Measurements from ENCODE around the gene AKAP12.

Gene AKAP12

DNA sequence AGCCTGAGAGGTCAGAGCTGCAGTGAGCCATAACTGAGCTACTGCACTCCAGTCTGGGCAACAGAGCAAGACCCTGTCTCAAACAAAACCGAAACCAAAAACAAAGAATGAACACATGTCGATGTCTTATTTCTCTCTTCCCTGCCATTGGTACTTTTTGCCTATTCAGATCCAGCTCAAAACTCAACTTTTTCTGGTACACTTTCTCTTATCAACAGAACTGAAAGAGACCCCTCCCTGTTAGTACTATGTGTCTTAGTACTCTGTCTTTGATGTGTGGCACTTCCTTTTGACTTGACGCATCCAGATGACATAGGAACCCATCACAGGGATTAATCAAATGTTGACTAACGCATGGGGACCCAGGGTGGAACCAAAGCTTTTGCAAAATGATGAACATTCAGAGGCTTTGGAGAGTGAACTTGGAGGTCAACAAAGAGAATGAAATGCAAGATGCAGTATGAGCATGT lies 44.8 kb downstream of the AKAP12 start:
- no peak for DNase-seq (ENCODE audit: low spot score)

DNA sequence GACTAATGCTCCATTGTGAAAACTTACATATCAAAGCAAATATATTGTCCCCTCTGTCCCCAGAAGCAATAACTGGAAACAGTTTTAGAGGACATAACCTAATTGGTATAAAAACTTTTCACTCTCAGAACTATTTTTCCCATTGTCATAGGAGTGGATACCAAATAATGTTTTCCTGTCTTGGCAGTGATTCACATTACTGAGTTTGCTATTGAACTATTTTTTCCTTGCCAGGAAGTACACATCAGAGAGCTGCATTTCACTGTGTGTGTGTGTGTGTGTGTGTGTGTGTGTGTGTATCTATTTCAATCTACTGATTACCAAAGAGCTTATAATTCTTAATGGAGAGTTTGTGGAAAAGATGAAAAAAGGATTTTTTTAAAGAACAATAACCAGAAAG lies 45.4 kb downstream of the AKAP12 start:
- peak; percentile 42 for DNase-seq (ENCODE audit: low spot score)

DNA sequence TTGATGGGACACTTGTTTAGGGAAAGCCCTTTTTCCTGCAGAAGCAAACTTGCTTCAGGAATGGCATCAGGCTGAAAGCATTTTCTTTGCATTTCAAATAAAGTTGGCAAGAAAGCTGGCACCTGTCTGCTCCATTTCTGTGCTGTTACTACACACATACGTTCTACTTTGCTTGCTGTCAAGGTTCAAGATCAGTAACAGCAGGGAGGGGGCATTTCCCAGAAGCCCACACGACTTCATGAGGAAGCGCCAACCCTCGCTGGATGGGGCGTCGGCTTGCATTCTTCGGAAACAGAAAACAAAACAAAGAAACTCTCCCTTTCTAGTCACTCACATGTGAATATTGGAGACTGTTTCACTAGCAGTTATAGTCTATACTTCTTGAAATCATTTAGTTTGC lies 46.4 kb downstream of the AKAP12 start:
- DNase-seq (ENCODE audit: low spot score) = no peak

DNA sequence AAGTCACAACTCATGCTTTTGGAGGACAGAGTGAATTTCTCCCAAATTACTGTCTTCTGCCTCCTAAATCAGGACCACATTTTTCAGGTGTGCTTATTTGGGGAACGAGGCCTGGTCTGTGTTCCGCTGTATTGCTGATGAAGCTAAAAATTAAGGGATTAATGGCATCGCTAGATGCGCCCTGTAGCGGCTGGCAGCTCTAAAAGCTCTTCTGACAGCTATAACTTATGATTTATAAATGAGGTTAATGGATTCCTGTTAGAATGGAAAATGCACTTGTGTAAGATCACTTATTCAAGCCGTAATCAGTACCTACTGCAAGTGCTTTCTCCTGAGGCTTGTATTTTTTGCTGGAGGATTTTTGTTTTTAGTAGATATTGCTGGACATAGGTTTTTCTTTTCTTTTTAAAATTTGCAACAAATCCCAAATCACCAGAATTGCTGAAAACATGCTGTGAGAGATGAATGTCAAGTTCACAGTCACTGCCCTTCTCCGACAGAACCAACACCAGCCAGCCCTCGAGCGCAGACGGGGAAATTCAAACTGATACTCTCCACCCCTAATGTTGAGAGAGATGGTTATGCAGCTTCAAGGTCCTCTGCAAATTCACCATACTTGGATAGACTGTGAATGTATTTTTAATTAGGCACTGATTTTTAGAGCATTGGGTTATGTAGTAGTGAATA lies 49.1 kb downstream of the AKAP12 start:
- DNase-seq (ENCODE audit: low spot score) = no peak

DNA sequence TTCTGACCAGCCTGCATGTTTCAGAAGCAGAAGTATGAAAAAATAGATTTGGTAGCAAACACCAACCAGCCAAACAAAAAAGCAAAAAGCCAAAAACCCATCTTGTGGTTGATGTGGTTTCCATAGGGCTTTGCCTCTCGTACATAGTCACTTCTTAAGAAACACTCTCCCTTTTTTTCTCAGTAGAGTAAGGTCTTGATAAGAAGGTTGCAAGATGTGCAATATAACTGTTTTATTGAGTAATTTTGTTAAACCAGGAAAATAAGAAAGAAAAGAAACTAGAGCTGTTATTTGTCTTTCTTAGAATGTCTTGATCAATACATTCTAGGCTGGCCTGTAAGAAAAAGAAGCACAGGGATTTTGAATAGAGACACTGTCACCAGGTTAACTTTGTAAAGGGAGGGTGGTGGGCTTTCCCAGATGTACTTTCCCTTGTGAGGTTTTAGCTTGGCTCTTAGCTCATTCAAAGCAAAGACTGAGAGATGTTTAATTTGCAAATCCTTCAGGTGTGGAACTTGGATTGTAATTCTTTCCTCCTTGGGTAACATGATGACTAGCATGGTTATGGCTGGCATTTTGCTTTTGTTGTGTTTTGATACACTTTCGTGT lies 49.7 kb downstream of the AKAP12 start:
- DNase-seq (ENCODE audit: low spot score) = no peak

GRCh38 chr6:151290877-151291721 lies 51.3 kb downstream of the AKAP12 start:
- DNase-seq (ENCODE audit: low spot score) = no peak

- no peak for DNase-seq (ENCODE audit: low spot score)
These were observed 51.9 kb downstream of the AKAP12 start for GRCh38 chr6:151291722-151292059.

GRCh38 chr6:151292974-151293687 lies 53.4 kb downstream of the AKAP12 start:
- no peak for DNase-seq (ENCODE audit: low spot score)

DNA sequence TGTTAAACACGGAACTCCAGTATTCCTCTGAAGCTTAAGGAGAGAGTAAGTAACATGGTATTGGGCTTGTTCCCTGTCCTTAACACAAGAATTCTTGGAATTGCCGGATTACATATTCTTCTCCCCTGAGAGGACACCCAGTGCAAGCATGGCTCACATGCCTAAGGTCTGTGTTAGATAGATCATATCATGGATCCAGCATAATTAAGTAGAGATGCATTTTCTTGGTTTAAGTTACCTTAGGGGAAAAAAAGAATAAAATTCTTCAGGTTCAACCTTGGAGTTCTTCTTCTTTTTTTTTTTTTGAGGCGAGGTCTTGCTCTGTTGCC lies 53.9 kb downstream of the AKAP12 start:
- no peak for DNase-seq (ENCODE audit: low spot score)

DNA sequence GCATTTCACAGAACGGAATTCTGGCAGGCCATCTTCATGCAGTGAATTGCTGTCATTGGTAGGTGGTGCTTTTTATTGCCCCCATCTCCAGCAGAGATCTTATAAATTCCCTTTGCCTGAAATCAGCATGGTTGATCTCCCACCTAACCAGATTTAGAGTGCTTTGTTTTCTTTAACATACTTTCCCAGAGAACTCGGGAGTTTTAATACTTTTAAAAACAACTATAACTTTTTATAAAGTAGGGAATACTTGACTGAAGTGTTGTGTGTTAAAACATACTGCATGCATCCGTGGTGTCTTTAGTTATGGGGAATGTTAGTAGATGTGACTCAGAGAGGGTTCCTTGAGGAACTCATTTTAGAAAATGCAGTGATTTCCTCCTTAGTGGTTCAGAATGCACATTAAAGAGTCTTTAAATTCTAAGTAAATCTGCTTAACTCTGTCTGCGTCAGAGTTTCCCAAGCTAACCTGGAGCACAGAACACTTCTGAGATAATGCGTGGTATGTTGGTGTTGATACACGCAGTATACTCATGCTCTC lies 54.9 kb downstream of the AKAP12 start:
- no peak for DNase-seq (ENCODE audit: low spot score)

DNA sequence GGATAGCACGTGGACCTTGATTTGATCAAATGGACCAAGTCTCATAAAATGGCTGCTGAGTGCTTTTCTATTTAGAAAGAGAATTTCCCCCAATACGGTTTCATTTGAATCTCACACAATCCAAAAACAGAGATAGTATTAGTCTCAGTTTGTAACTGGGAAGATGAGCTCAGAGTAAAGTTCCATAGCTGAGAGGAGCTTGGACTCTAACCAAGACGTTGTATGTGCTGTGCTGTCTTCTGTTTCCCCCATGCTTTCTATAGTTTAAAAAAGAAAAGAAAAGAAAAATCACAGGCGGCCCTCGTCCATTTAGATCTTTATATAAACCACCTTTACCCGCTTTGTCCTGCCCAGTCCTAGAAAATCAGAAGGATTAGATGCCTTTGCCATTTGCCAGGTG lies 58.1 kb downstream of the AKAP12 start:
- DNase-seq (ENCODE audit: low spot score) = no peak

GRCh38 chr6:151299011-151299410 lies 59.2 kb downstream of the AKAP12 start:
- DNase-seq (ENCODE audit: low spot score) = no peak

DNA sequence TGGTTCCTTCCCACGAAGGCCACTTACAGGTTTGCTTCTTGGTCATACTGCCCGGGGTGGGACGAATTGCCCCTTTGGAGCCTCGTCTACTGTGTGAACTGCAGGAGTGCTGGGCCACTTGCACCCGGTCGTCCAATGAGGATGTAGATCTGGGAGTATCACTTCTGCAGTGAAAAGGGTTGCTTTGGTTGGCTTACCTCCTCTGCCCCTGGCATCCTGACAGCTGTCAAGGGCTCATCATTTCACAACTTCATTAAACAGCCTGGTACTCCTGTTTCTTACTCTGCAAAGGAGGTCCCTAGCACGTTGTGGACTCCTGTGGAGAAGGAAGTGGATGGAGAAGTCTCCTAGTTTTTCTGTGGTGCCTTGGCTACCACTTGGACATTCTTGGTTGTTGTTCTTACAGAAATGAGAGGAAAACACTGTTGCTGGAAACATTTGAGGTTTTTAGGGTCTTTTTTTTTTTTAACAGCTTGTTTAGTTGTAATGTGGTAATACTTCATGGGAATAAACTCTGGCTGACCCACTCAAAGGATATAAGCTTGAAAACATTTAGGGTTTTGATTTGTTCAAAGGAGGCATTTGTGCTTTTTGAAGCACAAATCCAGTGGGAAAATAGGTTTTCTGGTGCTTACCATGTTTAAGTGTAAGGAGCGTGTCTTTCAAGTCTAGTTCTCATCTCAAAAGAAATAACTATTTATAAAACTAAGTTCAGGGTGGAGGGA lies 60.7 kb downstream of the AKAP12 start:
- no peak for DNase-seq (ENCODE audit: low spot score)

DNA sequence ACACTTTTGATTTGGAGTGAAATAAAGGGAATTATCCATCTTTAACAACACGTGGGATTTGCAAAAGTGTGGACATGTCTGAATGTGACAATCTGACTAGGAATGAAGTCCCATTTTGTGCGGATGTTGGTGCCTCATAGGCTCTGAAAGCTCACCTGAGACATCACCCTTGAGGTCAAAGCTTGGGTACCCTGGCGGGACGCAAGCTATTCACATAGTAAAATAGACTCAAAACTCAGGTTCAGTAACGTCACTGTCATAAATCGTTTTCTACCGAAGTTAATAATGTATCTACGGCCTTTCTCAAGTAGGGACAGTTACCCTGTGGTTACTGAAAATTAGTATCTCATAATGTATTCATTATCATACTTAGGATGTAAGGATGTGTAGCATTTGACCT lies 61.8 kb downstream of the AKAP12 start:
- no peak for DNase-seq (ENCODE audit: low spot score)

DNA sequence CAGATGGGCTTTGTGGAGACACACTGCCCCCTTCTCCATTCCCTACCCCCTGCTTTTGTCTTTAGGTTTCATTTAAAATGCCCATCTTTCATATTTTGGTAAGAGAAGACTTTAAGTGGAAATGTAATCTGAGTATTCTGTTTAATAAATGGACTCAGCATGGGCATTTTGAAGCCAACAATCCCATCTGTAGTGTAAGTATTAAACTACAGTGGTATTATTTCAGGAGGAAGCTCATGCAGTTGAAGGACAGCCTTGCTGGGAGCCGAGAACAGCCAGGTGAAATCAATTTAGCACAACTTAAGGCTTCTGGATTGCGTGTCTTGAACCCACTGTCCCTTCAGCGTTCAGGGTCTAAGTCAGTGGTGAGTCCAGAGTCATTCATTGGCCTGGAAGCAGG lies 63.5 kb downstream of the AKAP12 start:
- DNase-seq (ENCODE audit: low spot score) = no peak

GRCh38 chr6:151306269-151306783 lies 66.6 kb downstream of the AKAP12 start:
- DNase-seq (ENCODE audit: low spot score) = no peak

GRCh38 chr6:151307501-151307900 lies 67.7 kb downstream of the AKAP12 start:
- DNase-seq (ENCODE audit: low spot score) = no peak

DNA sequence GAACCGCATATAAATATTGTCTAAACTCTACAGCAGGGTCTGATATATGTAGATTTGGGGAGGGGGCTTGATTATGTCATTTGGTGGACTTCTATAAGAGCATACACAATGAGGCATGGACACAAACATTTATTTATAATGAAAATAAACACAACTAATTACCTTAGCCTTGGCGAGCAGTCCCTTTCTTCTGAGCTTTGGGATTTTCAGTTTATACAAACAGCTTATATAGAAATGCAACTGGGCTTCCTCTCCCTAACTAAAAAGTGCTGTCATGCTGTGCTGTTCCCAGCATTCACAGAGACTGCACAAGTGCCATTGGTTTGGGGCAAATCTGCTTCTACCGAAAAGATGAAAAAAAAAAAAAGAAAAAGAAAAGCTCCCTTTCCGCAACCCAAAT lies 69.9 kb downstream of the AKAP12 start:
- no peak for DNase-seq (ENCODE audit: low spot score)

GRCh38 chr6:151310279-151310678 lies 70.5 kb downstream of the AKAP12 start:
- DNase-seq (ENCODE audit: low spot score) = no peak

- DNase-seq (ENCODE audit: low spot score) = no peak
These were observed 71.3 kb downstream of the AKAP12 start for GRCh38 chr6:151310852-151311767.

Measured in GM03348 (cell line).